HG03108 (cell line): ENCODE data around the gene MRPL53.
A peak's percentile ranks its signal among the peaks of the same experiment; 100 is the strongest.
"Not testable (repeated sequence)": the region's sequence is repeated elsewhere in the genome, so short reads cannot be mapped to it uniquely, and the experiment has no call there.

Source experiments
- ATAC-seq: cut with Tn5 transposase; IDR thresholded peaks from one replicate; pipeline ENCODE4 v1.9.1; 2021; ENCODE audit warnings: moderate library complexity; ENCODE audit not compliant: unreplicated experiment

Gene MRPL53

GRCh38 chr2:74482801-74483674, 10.6 kb upstream of the MRPL53 start, which contains the start of the genes CCDC142 and TTC31:
TSS of gene CCDC142 (minus strand) at chr2:74482998. CDS start at chr2:74482837, 161 bp downstream.
TSS of gene TTC31 (plus strand) at chr2:74483081. CDS start at chr2:74483096, 15 bp downstream.
- peak; percentile 88 for ATAC-seq

- ATAC-seq = peak; percentile 30
These were observed 9.7 kb upstream of the MRPL53 start for GRCh38 chr2:74481961-74482800.

- no peak for ATAC-seq
These were observed 9.0 kb upstream of the MRPL53 start for GRCh38 chr2:74481431-74481830.

GRCh38 chr2:74474899-74475298, 2.4 kb upstream of the MRPL53 start:
- no peak for ATAC-seq

GRCh38 chr2:74474481-74474880, 2.0 kb upstream of the MRPL53 start:
- ATAC-seq = no peak

GRCh38 chr2:74472945-74473258, 422 bp upstream of the MRPL53 start:
- no peak for ATAC-seq

- ATAC-seq = no peak
These were observed 981 bp downstream of the MRPL53 start for GRCh38 chr2:74471332-74472065.

- ATAC-seq = not testable (repeated sequence)
These were observed 1.7 kb downstream of the MRPL53 start for GRCh38 chr2:74470742-74471141.

GRCh38 chr2:74464406-74464805, 8.1 kb downstream of the MRPL53 start:
- ATAC-seq = no peak

- no peak for ATAC-seq
These were observed 9.7 kb downstream of the MRPL53 start for GRCh38 chr2:74462786-74463105.

- no peak for ATAC-seq
These were observed 10.3 kb downstream of the MRPL53 start for GRCh38 chr2:74462054-74462785.

- no peak for ATAC-seq
These were observed 11.1 kb downstream of the MRPL53 start for GRCh38 chr2:74461187-74462053.

- ATAC-seq = not testable (repeated sequence)
These were observed 12.3 kb downstream of the MRPL53 start for GRCh38 chr2:74460187-74460586.

GRCh38 chr2:74459503-74460118, 12.9 kb downstream of the MRPL53 start:
- not testable (repeated sequence) for ATAC-seq

GRCh38 chr2:74458938-74459363, 13.5 kb downstream of the MRPL53 start:
- no peak for ATAC-seq

- peak; percentile 82 for ATAC-seq
These were observed 14.1 kb downstream of the MRPL53 start, which contains the start of gene WBP1 for GRCh38 chr2:74458132-74458937. TSS of gene WBP1 (plus strand) at chr2:74458438. CDS start at chr2:74458603, 165 bp downstream.

GRCh38 chr2:74457549-74458131, 14.8 kb downstream of the MRPL53 start:
- ATAC-seq = peak; percentile 24

- ATAC-seq = no peak
These were observed 15.3 kb downstream of the MRPL53 start for GRCh38 chr2:74457129-74457548.
